AG10803 (cell line): ENCODE measurements around the gene ZBTB6.

Experiments
- DNase-seq: peaks from one replicate; pipeline ENCODE4 v3.0.0; 2010; ENCODE audit warnings: low read depth
- H3K4me3 ChIP-seq: 2 replicates; pipeline ENCODE4 v1.5.1; 2011; ENCODE audit warnings: mild to moderate bottlenecking, low read length, control low read depth
- CTCF ChIP-seq: conservative IDR thresholded peaks from 2 replicates; pipeline ENCODE4 v1.5.1; 2011; ENCODE audit warnings: mild to moderate bottlenecking, low read length, control low read depth, inconsistent platforms

Gene ZBTB6

GRCh38 chr9:122948313-122948712 lies 35.2 kb upstream of the ZBTB6 start:
- DNase-seq = no peak
- no peak for TF ChIP-seq CTCF
- H3K4me3 ChIP-seq = no peak overlapping the region

- DNase-seq = no peak
- TF ChIP-seq CTCF = no peak
- H3K4me3 ChIP-seq = no peak overlapping the region
Observed at GRCh38 chr9:122946461-122947005, 33.4 kb upstream of the ZBTB6 start.

GRCh38 chr9:122944960-122945888 lies 32.1 kb upstream of the ZBTB6 start:
- DNase-seq = no peak
- H3K4me3 ChIP-seq = no peak overlapping the region
- TF ChIP-seq CTCF = no peak

GRCh38 chr9:122941582-122942234 lies 28.6 kb upstream of the ZBTB6 start:
- peak; percentile 73 for DNase-seq
- H3K4me3 ChIP-seq = peak overlapping the region; percentile 76

GRCh38 chr9:122940749-122941581 lies 27.8 kb upstream of the ZBTB6 start, which contains the start of gene RABGAP1:
RABGAP1 (plus strand) TSS chr9:122941020; CDS start chr9:122957060, 16,040 bp downstream.
- DNase-seq = peak; percentile 98
- TF ChIP-seq CTCF = no peak
- H3K4me3 ChIP-seq = peak within 1 kb of the TSS; percentile 76

More at GRCh38 chr9:122941582-122942234, 28.6 kb upstream of the ZBTB6 start:
- TF ChIP-seq CTCF = no peak

GRCh38 chr9:122940454-122940748 lies 27.3 kb upstream of the ZBTB6 start:
- no peak for DNase-seq
- H3K4me3 ChIP-seq = peak overlapping the region; percentile 49
- TF ChIP-seq CTCF = no peak
